Measurements from ENCODE around the gene RYR1.
"Not testable (repeated sequence)": the region's sequence is repeated elsewhere in the genome, so short reads cannot be mapped to it uniquely, and the experiment has no call there.

The RYR1 gene

GRCh38 chr19:38543807-38544568, 110.5 kb downstream of the RYR1 start:
- Histone ChIP-seq H3K27ac (ENCODE audit: low read depth, low read length) (no peak overlapping the region), H3K4me3 (ENCODE audit: low read depth, low read length) (no peak overlapping the region), H3K27me3 (ENCODE audit: control insufficient read depth, insufficient read depth, low read length) (no peaks in the 10 kb centered on the region), H3K4me1 (ENCODE audit: control insufficient read depth, insufficient read depth, low read length) (peaks cover 9% of the 10 kb centered on the region), H3K36me3 (ENCODE audit: control insufficient read depth, insufficient read depth, low read length) (peaks cover 9% of the 10 kb centered on the region; the same call in 1 of the 2 replicates), H3K9me3 (ENCODE audit: control insufficient read depth, insufficient read depth, low read length) (no peaks in the 10 kb centered on the region), H3K9ac (ENCODE audit: low read depth, low read length) (no peak overlapping the region)

GRCh38 chr19:38544569-38545315, 111.3 kb downstream of the RYR1 start:
- no peak overlapping the region for H3K4me3 ChIP-seq (ENCODE audit: low read depth, low read length)
- no peaks in the 10 kb centered on the region for H3K27me3 ChIP-seq (ENCODE audit: control insufficient read depth, insufficient read depth, low read length)
- H3K27ac ChIP-seq (ENCODE audit: low read depth, low read length): no peak overlapping the region
- H3K4me1 ChIP-seq (ENCODE audit: control insufficient read depth, insufficient read depth, low read length): peaks cover 9% of the 10 kb centered on the region
- H3K9ac ChIP-seq (ENCODE audit: low read depth, low read length): no peak overlapping the region
- H3K9me3 ChIP-seq (ENCODE audit: control insufficient read depth, insufficient read depth, low read length): no peaks in the 10 kb centered on the region
- H3K36me3 ChIP-seq (ENCODE audit: control insufficient read depth, insufficient read depth, low read length): peaks cover 11% of the 10 kb centered on the region; the same call in 1 of the 2 replicates

GRCh38 chr19:38545596-38545995, 112.1 kb downstream of the RYR1 start:
- no peak overlapping the region for H3K27ac ChIP-seq (ENCODE audit: low read depth, low read length)
- H3K4me1 ChIP-seq (ENCODE audit: control insufficient read depth, insufficient read depth, low read length): peaks cover 9% of the 10 kb centered on the region
- H3K27me3 ChIP-seq (ENCODE audit: control insufficient read depth, insufficient read depth, low read length): no peaks in the 10 kb centered on the region
- H3K36me3 ChIP-seq (ENCODE audit: control insufficient read depth, insufficient read depth, low read length): peaks cover 11% of the 10 kb centered on the region; the same call in 1 of the 2 replicates
- H3K4me3 ChIP-seq (ENCODE audit: low read depth, low read length): no peak overlapping the region
- no peaks in the 10 kb centered on the region for H3K9me3 ChIP-seq (ENCODE audit: control insufficient read depth, insufficient read depth, low read length)
- no peak overlapping the region for H3K9ac ChIP-seq (ENCODE audit: low read depth, low read length)

GRCh38 chr19:38547421-38547820, 113.9 kb downstream of the RYR1 start:
- Histone ChIP-seq H3K27me3 (ENCODE audit: control insufficient read depth, insufficient read depth, low read length) (no peaks in the 10 kb centered on the region), H3K4me1 (ENCODE audit: control insufficient read depth, insufficient read depth, low read length) (peaks cover 9% of the 10 kb centered on the region), H3K9ac (ENCODE audit: low read depth, low read length) (no peak overlapping the region), H3K9me3 (ENCODE audit: control insufficient read depth, insufficient read depth, low read length) (no peaks in the 10 kb centered on the region), H3K27ac (ENCODE audit: low read depth, low read length) (no peak overlapping the region), H3K4me3 (ENCODE audit: low read depth, low read length) (no peak overlapping the region), H3K36me3 (ENCODE audit: control insufficient read depth, insufficient read depth, low read length) (peaks cover 11% of the 10 kb centered on the region; the same call in 1 of the 2 replicates)

GRCh38 chr19:38549061-38549460, 115.6 kb downstream of the RYR1 start:
- H3K9ac ChIP-seq (ENCODE audit: low read depth, low read length): no peak overlapping the region
- H3K4me3 ChIP-seq (ENCODE audit: low read depth, low read length): no peak overlapping the region
- no peaks in the 10 kb centered on the region for H3K27me3 ChIP-seq (ENCODE audit: control insufficient read depth, insufficient read depth, low read length)
- H3K9me3 ChIP-seq (ENCODE audit: control insufficient read depth, insufficient read depth, low read length): no peaks in the 10 kb centered on the region
- H3K4me1 ChIP-seq (ENCODE audit: control insufficient read depth, insufficient read depth, low read length): peaks cover 9% of the 10 kb centered on the region
- H3K36me3 ChIP-seq (ENCODE audit: control insufficient read depth, insufficient read depth, low read length): peaks cover 16% of the 10 kb centered on the region
- H3K27ac ChIP-seq (ENCODE audit: low read depth, low read length): no peak overlapping the region

GRCh38 chr19:38549942-38550341, 116.5 kb downstream of the RYR1 start:
- Histone ChIP-seq H3K4me1 (ENCODE audit: control insufficient read depth, insufficient read depth, low read length) (peaks cover under 1% of the 10 kb centered on the region; the same call in 1 of the 2 replicates), H3K27me3 (ENCODE audit: control insufficient read depth, insufficient read depth, low read length) (no peaks in the 10 kb centered on the region), H3K36me3 (ENCODE audit: control insufficient read depth, insufficient read depth, low read length) (peaks cover 16% of the 10 kb centered on the region), H3K9ac (ENCODE audit: low read depth, low read length) (no peak overlapping the region), H3K4me3 (ENCODE audit: low read depth, low read length) (no peak overlapping the region), H3K27ac (ENCODE audit: low read depth, low read length) (no peak overlapping the region), H3K9me3 (ENCODE audit: control insufficient read depth, insufficient read depth, low read length) (no peaks in the 10 kb centered on the region)

- no peak overlapping the region for H3K9ac ChIP-seq (ENCODE audit: low read depth, low read length)
Observed at GRCh38 chr19:38550376-38550775, 116.9 kb downstream of the RYR1 start.

GRCh38 chr19:38551450-38551813, 117.9 kb downstream of the RYR1 start:
- H3K27ac ChIP-seq (ENCODE audit: low read depth, low read length): no peak overlapping the region
- no peak overlapping the region for H3K9ac ChIP-seq (ENCODE audit: low read depth, low read length)
- H3K4me3 ChIP-seq (ENCODE audit: low read depth, low read length): no peak overlapping the region
- H3K9me3 ChIP-seq (ENCODE audit: control insufficient read depth, insufficient read depth, low read length): no peaks in the 10 kb centered on the region
- no peaks in the 10 kb centered on the region for H3K27me3 ChIP-seq (ENCODE audit: control insufficient read depth, insufficient read depth, low read length)
- no peaks in the 10 kb centered on the region for H3K4me1 ChIP-seq (ENCODE audit: control insufficient read depth, insufficient read depth, low read length)
- H3K36me3 ChIP-seq (ENCODE audit: control insufficient read depth, insufficient read depth, low read length): peaks cover 16% of the 10 kb centered on the region

More at GRCh38 chr19:38550376-38550775, 116.9 kb downstream of the RYR1 start:
- H3K27ac ChIP-seq (ENCODE audit: low read depth, low read length): no peak overlapping the region
- H3K4me3 ChIP-seq (ENCODE audit: low read depth, low read length): no peak overlapping the region
- H3K36me3 ChIP-seq (ENCODE audit: control insufficient read depth, insufficient read depth, low read length): peaks cover 16% of the 10 kb centered on the region
- H3K4me1 ChIP-seq (ENCODE audit: control insufficient read depth, insufficient read depth, low read length): no peaks in the 10 kb centered on the region
- no peaks in the 10 kb centered on the region for H3K27me3 ChIP-seq (ENCODE audit: control insufficient read depth, insufficient read depth, low read length)
- no peaks in the 10 kb centered on the region for H3K9me3 ChIP-seq (ENCODE audit: control insufficient read depth, insufficient read depth, low read length)

GRCh38 chr19:38553239-38553638, 119.7 kb downstream of the RYR1 start:
- not testable (repeated sequence) for H3K9me3 ChIP-seq (ENCODE audit: control insufficient read depth, insufficient read depth, low read length); H3K9ac ChIP-seq (ENCODE audit: low read depth, low read length); H3K4me1 ChIP-seq (ENCODE audit: control insufficient read depth, insufficient read depth, low read length); H3K27ac ChIP-seq (ENCODE audit: low read depth, low read length); H3K4me3 ChIP-seq (ENCODE audit: low read depth, low read length); H3K27me3 ChIP-seq (ENCODE audit: control insufficient read depth, insufficient read depth, low read length)
- peaks cover 14% of the 10 kb centered on the region for H3K36me3 ChIP-seq (ENCODE audit: control insufficient read depth, insufficient read depth, low read length)

- Histone ChIP-seq H3K4me3 (ENCODE audit: low read depth, low read length) (no peak overlapping the region), H3K27me3 (ENCODE audit: control insufficient read depth, insufficient read depth, low read length) (no peaks in the 10 kb centered on the region), H3K36me3 (ENCODE audit: control insufficient read depth, insufficient read depth, low read length) (peaks cover 5% of the 10 kb centered on the region), H3K9ac (ENCODE audit: low read depth, low read length) (no peak overlapping the region), H3K27ac (ENCODE audit: low read depth, low read length) (no peak overlapping the region), H3K9me3 (ENCODE audit: control insufficient read depth, insufficient read depth, low read length) (no peaks in the 10 kb centered on the region), H3K4me1 (ENCODE audit: control insufficient read depth, insufficient read depth, low read length) (no peaks in the 10 kb centered on the region)
Observed at GRCh38 chr19:38554676-38555141, 121.2 kb downstream of the RYR1 start.

- peaks cover 5% of the 10 kb centered on the region for H3K36me3 ChIP-seq (ENCODE audit: control insufficient read depth, insufficient read depth, low read length)
- no peak overlapping the region for H3K27ac ChIP-seq (ENCODE audit: low read depth, low read length)
- no peak overlapping the region for H3K4me3 ChIP-seq (ENCODE audit: low read depth, low read length)
- no peaks in the 10 kb centered on the region for H3K9me3 ChIP-seq (ENCODE audit: control insufficient read depth, insufficient read depth, low read length)
- no peaks in the 10 kb centered on the region for H3K27me3 ChIP-seq (ENCODE audit: control insufficient read depth, insufficient read depth, low read length)
- no peak overlapping the region for H3K9ac ChIP-seq (ENCODE audit: low read depth, low read length)
- no peaks in the 10 kb centered on the region for H3K4me1 ChIP-seq (ENCODE audit: control insufficient read depth, insufficient read depth, low read length)
Observed at GRCh38 chr19:38555200-38555599, 121.7 kb downstream of the RYR1 start.
